Cardiac muscle cell (in vitro differentiated cells and primary cell): ENCODE results near the gene HOXA2. TPM values are rescaled to one million over a fixed set of nuclear protein-coding genes. Genes with fewer than 3 reads are reported as not detected.

Source experiments
- DNase-seq, 2 donors: peaks; one replicate each; pipeline versions ENCODE4 v3.0.0 to v3.0.0-alpha.2; 2010 to 2017; ENCODE audit warnings: low read depth in 1 of 2, low spot score in 1 of 2
- H3K27ac ChIP-seq: fragments of 200-600 bp; sonication (generic); 2 replicates; pipeline ENCODE4 v1.5.1; 2016
- H3K27me3 ChIP-seq: fragments of 200-600 bp; sonication (generic); 2 replicates; pipeline ENCODE4 v1.6.0; 2016; ENCODE audit warnings: control low read depth
- H3K36me3 ChIP-seq: fragments of 200-600 bp; sonication (generic); 2 replicates; pipeline ENCODE4 v1.5.1; 2016; ENCODE audit warnings: control low read depth
- H3K4me1 ChIP-seq: fragments of 200-600 bp; sonication (generic); 2 replicates; pipeline ENCODE4 v1.8.1; 2017; ENCODE audit warnings: low read depth, mild to moderate bottlenecking, mixed run types
- H3K4me3 ChIP-seq: fragments of 200-600 bp; sonication (generic); 2 replicates; pipeline ENCODE4 v1.5.1; 2016; ENCODE audit warnings: mild to moderate bottlenecking
- H3K9me3 ChIP-seq: fragments of 200-600 bp; sonication (generic); 2 replicates; pipeline ENCODE4 v1.5.1; 2017; ENCODE audit warnings: low read depth, mild to moderate bottlenecking, control low read depth
- CTCF ChIP-seq: IDR thresholded peaks from 2 replicates; pipeline ENCODE4 v1.5.1; 2012; ENCODE audit warnings: low read depth, mild to moderate bottlenecking, low read length
- polyA plus RNA-seq: library from polyadenylated mRNA; unstranded; fragments of >200 nt; fragmentation: Nextera tagmentation; extraction: Ambion mirVana; gene quantifications from 2 replicates; pipeline ENCODE4 v1.2.1, GENCODE V29; 2016
- total RNA-seq: library from RNA; depleted of rRNA; stranded (reverse); fragments of >200 nt; gene quantifications from 2 replicates; pipeline ENCODE4 v1.2.3, GENCODE V29; 2016

The HOXA2 gene
- total and polyA plus RNA-seq, 2 experiments from 2014 or later, result 0.12 to 0.27 TPM

- Histone ChIP-seq H3K36me3 (no peaks in the 10 kb centered on the region), H3K27ac (no peak overlapping the region), H3K9me3 (no peaks in the 10 kb centered on the region), H3K4me3 (no peak overlapping the region), H3K4me1 (no peaks in the 10 kb centered on the region), H3K27me3 (peaks cover 100% of the 10 kb centered on the region)
- TF ChIP-seq CTCF, result no peak
- DNase-seq, result no peak
These were observed 42.9 kb upstream of the HOXA2 start for GRCh38 chr7:27145165-27145913.

GRCh38 chr7:27144781-27145164 is 42.3 kb upstream of the HOXA2 start:
- H3K4me1 ChIP-seq, result no peaks in the 10 kb centered on the region
- H3K9me3 ChIP-seq, result no peaks in the 10 kb centered on the region
- H3K27me3 ChIP-seq, result peaks cover 100% of the 10 kb centered on the region
- TF ChIP-seq CTCF, result no peak
- no peak for DNase-seq
- H3K4me3 ChIP-seq, result no peak overlapping the region
- no peak overlapping the region for H3K27ac ChIP-seq
- H3K36me3 ChIP-seq, result no peaks in the 10 kb centered on the region

GRCh38 chr7:27143950-27144780 is 41.7 kb upstream of the HOXA2 start:
- Histone ChIP-seq H3K4me1 (peaks cover 4% of the 10 kb centered on the region), H3K4me3 (no peak overlapping the region), H3K36me3 (no peaks in the 10 kb centered on the region), H3K9me3 (no peaks in the 10 kb centered on the region), H3K27me3 (peaks cover 100% of the 10 kb centered on the region), H3K27ac (no peak overlapping the region)
- no peak for TF ChIP-seq CTCF
- no peak for DNase-seq

- H3K4me3 ChIP-seq, result peak within 1 kb of the TSS; percentile 19
- no peaks in the 10 kb centered on the region for H3K36me3 ChIP-seq
- H3K4me1 ChIP-seq, result peaks cover 4% of the 10 kb centered on the region
- DNase-seq, result peak in 1 of 2 donors; percentile 40
- peak; percentile 42 for TF ChIP-seq CTCF
- H3K9me3 ChIP-seq, result no peaks in the 10 kb centered on the region
- H3K27ac ChIP-seq, result no peak within 1 kb of the TSS
- peaks cover 100% of the 10 kb centered on the region for H3K27me3 ChIP-seq
These were observed 40.8 kb upstream of the HOXA2 start, which contains the start of gene HOXA5 for GRCh38 chr7:27143023-27143949. TSS of gene HOXA5 (minus strand) at chr7:27143681. CDS start at chr7:27143607, 74 bp downstream.

GRCh38 chr7:27142580-27143022 is 40.1 kb upstream of the HOXA2 start:
- H3K27me3 ChIP-seq, result peaks cover 100% of the 10 kb centered on the region
- DNase-seq, result no peak
- no peak overlapping the region for H3K27ac ChIP-seq
- no peaks in the 10 kb centered on the region for H3K9me3 ChIP-seq
- peaks cover 4% of the 10 kb centered on the region for H3K4me1 ChIP-seq
- no peak for TF ChIP-seq CTCF
- peak overlapping the region; percentile 19 for H3K4me3 ChIP-seq
- no peaks in the 10 kb centered on the region for H3K36me3 ChIP-seq
